Trophoblast cell (in vitro differentiated cells and primary cell): ENCODE data around the gene RANBP17.

Experiments
- DNase-seq, 2 donors: peaks; one replicate each; pipeline ENCODE4 v3.0.0-alpha.2; 2016
- H2AFZ ChIP-seq: 2 replicates; pipeline ENCODE4 v1.6.1; 2013; ENCODE audit warnings: low read length, moderate library complexity, mild to moderate bottlenecking; ENCODE audit not compliant: insufficient read depth, poor library complexity
- H2AK5ac ChIP-seq: 2 replicates; pipeline ENCODE4 v1.6.1; 2013; ENCODE audit warnings: mild to moderate bottlenecking, low read length
- H2BK120ac ChIP-seq: 2 replicates; pipeline ENCODE4 v1.6.1; 2013; ENCODE audit warnings: low read length, mild to moderate bottlenecking, moderate library complexity; ENCODE audit not compliant: insufficient read depth, poor library complexity
- H2BK12ac ChIP-seq: 2 replicates; pipeline ENCODE4 v1.6.1; 2013; ENCODE audit warnings: mild to moderate bottlenecking, low read length, moderate library complexity
- H2BK5ac ChIP-seq: 2 replicates; pipeline ENCODE4 v1.6.1; 2013; ENCODE audit warnings: low read length, low read depth, moderate library complexity, mild to moderate bottlenecking; ENCODE audit not compliant: poor library complexity
- H3K14ac ChIP-seq: 2 replicates; pipeline ENCODE4 v1.6.1; 2013; ENCODE audit warnings: mild to moderate bottlenecking, low read length
- H3K18ac ChIP-seq: 2 replicates; pipeline ENCODE4 v1.6.1; 2013; ENCODE audit warnings: mild to moderate bottlenecking, low read length
- H3K23ac ChIP-seq: 2 replicates; pipeline ENCODE4 v1.6.1; 2013; ENCODE audit warnings: low read length
- H3K27ac ChIP-seq: 2 replicates; pipeline ENCODE4 v1.5.1; 2013; ENCODE audit warnings: low read depth, mild to moderate bottlenecking, inconsistent platforms, low read length, moderate library complexity
- H3K27me3 ChIP-seq: 2 replicates; pipeline ENCODE4 v1.6.1; 2013; ENCODE audit warnings: inconsistent platforms, mild to moderate bottlenecking, low read length, moderate library complexity; ENCODE audit not compliant: insufficient read depth
- H3K36me3 ChIP-seq, 2 experiments: 1 replicate in 1 of 2; 2 replicates in 1 of 2; pipeline ENCODE4 v1.6.1; 2013; ENCODE audit warnings: low read length in 2 of 2, mild to moderate bottlenecking in 2 of 2, moderate library complexity in 1 of 2; ENCODE audit not compliant: insufficient read depth in 2 of 2, control insufficient read depth in 1 of 2
- H3K4ac ChIP-seq: 2 replicates; pipeline ENCODE4 v1.6.1; 2013; ENCODE audit warnings: low read depth, mild to moderate bottlenecking, low read length, moderate library complexity
- H3K4me1 ChIP-seq, 2 experiments: 1 replicate in 1 of 2; 2 replicates in 1 of 2; pipeline ENCODE4 v1.6.1; 2013; ENCODE audit warnings: low read length in 2 of 2, mild to moderate bottlenecking in 2 of 2, moderate library complexity in 1 of 2; ENCODE audit not compliant: insufficient read depth in 2 of 2, control insufficient read depth in 1 of 2
- H3K4me2 ChIP-seq: 2 replicates; pipeline ENCODE4 v1.6.1; 2013; ENCODE audit warnings: inconsistent platforms, mild to moderate bottlenecking, low read length, moderate library complexity
- H3K4me3 ChIP-seq: 2 replicates; pipeline ENCODE4 v1.5.1; 2013; ENCODE audit warnings: mild to moderate bottlenecking, low read depth, low read length, inconsistent platforms
- H3K79me1 ChIP-seq: one replicate; pipeline ENCODE4 v1.6.1; 2013; ENCODE audit warnings: low read length
- H3K79me2 ChIP-seq: 2 replicates; pipeline ENCODE4 v1.6.1; 2013; ENCODE audit warnings: low read length, mild to moderate bottlenecking; ENCODE audit not compliant: control insufficient read depth, insufficient read depth, poor library complexity
- H3K9ac ChIP-seq: 2 replicates; pipeline ENCODE4 v1.6.1; 2013; ENCODE audit warnings: mild to moderate bottlenecking, low read length
- H3K9me3 ChIP-seq: 2 replicates; pipeline ENCODE4 v1.6.1; 2013; ENCODE audit warnings: low read depth, mild to moderate bottlenecking, control low read depth, inconsistent platforms, low read length; ENCODE audit not compliant: insufficient read depth
- H4K12ac ChIP-seq: 2 replicates; pipeline ENCODE4 v1.6.1; 2013; ENCODE audit warnings: low read depth, mild to moderate bottlenecking, low read length, moderate library complexity
- H4K8ac ChIP-seq: 2 replicates; pipeline ENCODE4 v1.6.1; 2013; ENCODE audit warnings: low read depth, mild to moderate bottlenecking, low read length, moderate library complexity
- H4K91ac ChIP-seq: one replicate; pipeline ENCODE4 v1.6.1; 2013; ENCODE audit warnings: low read depth, mild to moderate bottlenecking, low read length, moderate library complexity
- WGBS: extraction: QIAGEN DNeasy Blood & Tissue Kit; methylation state at CpG from one replicate; pipeline ENCODE4 v1.1.7; 2013; ENCODE audit warnings: missing lambda C conversion rate; ENCODE audit not compliant: insufficient read length, insufficient coverage; ENCODE audit errors: extremely low coverage; 5-methylcytosine and 5-hydroxymethylcytosine counted together

Gene RANBP17

DNA sequence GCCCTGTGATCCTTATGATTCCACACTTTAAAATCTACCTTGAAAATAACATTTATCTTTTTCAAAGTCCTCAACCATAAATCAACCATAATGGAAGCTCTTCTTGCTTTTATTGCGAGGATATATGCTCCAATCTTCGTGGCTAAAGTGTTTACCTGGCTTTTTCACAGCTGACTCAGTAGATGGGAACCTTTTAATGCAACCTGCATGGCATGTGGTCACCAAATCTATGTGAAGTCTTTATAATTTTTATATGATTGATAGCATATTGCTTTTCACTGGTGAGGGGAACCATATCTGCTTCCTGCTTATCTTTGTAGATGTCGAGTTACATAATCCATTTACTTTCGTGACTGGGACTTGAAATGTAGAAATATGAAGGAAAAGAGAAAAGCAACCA, 400.1 kb downstream of the RANBP17 start:
- no peaks in the 10 kb centered on the region for H3K9me3 ChIP-seq
- H4K12ac ChIP-seq = no peak overlapping the region
- no peak overlapping the region for H4K91ac ChIP-seq
- no peak overlapping the region for H3K14ac ChIP-seq
- no peak overlapping the region for H2AFZ ChIP-seq
- no peak overlapping the region for H3K4ac ChIP-seq
- no peak overlapping the region for H3K4me3 ChIP-seq
- no peak for DNase-seq
- WGBS = no CpG with 5 or more reads among the region's 4 CpGs
- H3K79me1 ChIP-seq = no peaks in the 10 kb centered on the region
- H3K23ac ChIP-seq = no peak overlapping the region
- no peak overlapping the region for H3K4me2 ChIP-seq
- H3K4me1 ChIP-seq = no peaks in the 10 kb centered on the region
- no peak overlapping the region for H4K8ac ChIP-seq
- H2BK120ac ChIP-seq = no peak overlapping the region
- H3K9ac ChIP-seq = no peak overlapping the region
- H3K27me3 ChIP-seq = no peaks in the 10 kb centered on the region
- H2AK5ac ChIP-seq = no peak overlapping the region
- no peak overlapping the region for H2BK12ac ChIP-seq
- H3K18ac ChIP-seq = no peak overlapping the region
- H2BK5ac ChIP-seq = no peak overlapping the region
- H3K36me3 ChIP-seq = no peaks in the 10 kb centered on the region
- no peaks in the 10 kb centered on the region for H3K79me2 ChIP-seq
- no peak overlapping the region for H3K27ac ChIP-seq

DNA sequence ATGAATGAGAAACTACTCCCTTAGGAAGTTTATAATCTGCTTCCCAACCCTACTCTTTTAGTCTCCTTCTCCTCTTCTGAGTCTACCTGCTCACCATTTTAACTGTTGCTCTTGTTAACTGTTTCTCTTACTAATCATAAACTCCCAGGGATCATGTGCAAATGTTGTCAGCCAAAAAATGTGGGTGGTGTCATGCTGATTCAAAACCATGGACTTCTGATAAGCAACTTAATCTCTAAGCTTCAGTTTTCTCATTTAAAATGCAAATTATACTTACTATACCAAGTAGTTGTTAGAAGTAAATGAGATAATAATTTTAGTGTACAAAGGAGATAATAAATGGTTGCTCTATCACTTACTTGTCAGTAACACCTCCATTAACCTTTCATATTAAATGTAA, 401.4 kb downstream of the RANBP17 start:
- H2AFZ ChIP-seq = no peak overlapping the region

GRCh38 chr5:171264843-171265242, 403.0 kb downstream of the RANBP17 start:
- Histone ChIP-seq H3K27ac (no peak overlapping the region), H4K12ac (no peak overlapping the region), H4K91ac (no peak overlapping the region), H3K79me2 (no peaks in the 10 kb centered on the region), H3K4me2 (no peak overlapping the region), H3K14ac (no peak overlapping the region), H3K79me1 (no peaks in the 10 kb centered on the region), H2AK5ac (no peak overlapping the region), H2BK120ac (no peak overlapping the region), H3K36me3 (no peaks in the 10 kb centered on the region), H3K9ac (no peak overlapping the region), H3K4me3 (no peak overlapping the region), H3K9me3 (no peaks in the 10 kb centered on the region), H3K4ac (no peak overlapping the region), H3K4me1 (no peaks in the 10 kb centered on the region), H3K23ac (no peak overlapping the region), H2AFZ (no peak overlapping the region), H3K27me3 (no peaks in the 10 kb centered on the region), H4K8ac (no peak overlapping the region), H3K18ac (no peak overlapping the region), H2BK12ac (no peak overlapping the region), H2BK5ac (no peak overlapping the region)
- WGBS = no CpG with 5 or more reads among the region's 2 CpGs
- DNase-seq = no peak

More for the DNA sequence above, 401.4 kb downstream of the RANBP17 start:
- Histone ChIP-seq H3K36me3 (no peaks in the 10 kb centered on the region), H4K91ac (no peak overlapping the region), H3K23ac (no peak overlapping the region), H3K18ac (no peak overlapping the region), H2BK5ac (no peak overlapping the region), H3K9ac (no peak overlapping the region), H3K27me3 (no peaks in the 10 kb centered on the region), H3K4ac (no peak overlapping the region), H3K4me1 (no peaks in the 10 kb centered on the region), H3K4me3 (no peak overlapping the region), H3K4me2 (no peak overlapping the region), H4K8ac (no peak overlapping the region), H3K27ac (no peak overlapping the region), H2BK120ac (no peak overlapping the region), H3K79me2 (no peaks in the 10 kb centered on the region), H4K12ac (no peak overlapping the region), H2BK12ac (no peak overlapping the region), H3K79me1 (no peaks in the 10 kb centered on the region), H3K9me3 (no peaks in the 10 kb centered on the region), H3K14ac (no peak overlapping the region), H2AK5ac (no peak overlapping the region)
- DNase-seq = no peak

- no peaks in the 10 kb centered on the region for H3K9me3 ChIP-seq
- H2BK12ac ChIP-seq = no peak overlapping the region
- H3K27me3 ChIP-seq = no peaks in the 10 kb centered on the region
- H3K79me1 ChIP-seq = no peaks in the 10 kb centered on the region
- no peak overlapping the region for H2BK5ac ChIP-seq
- H3K9ac ChIP-seq = no peak overlapping the region
- no peak overlapping the region for H3K18ac ChIP-seq
- H2BK120ac ChIP-seq = no peak overlapping the region
- H3K79me2 ChIP-seq = no peaks in the 10 kb centered on the region
- H3K36me3 ChIP-seq = no peaks in the 10 kb centered on the region
- no peak overlapping the region for H3K27ac ChIP-seq
- no peak overlapping the region for H4K91ac ChIP-seq
- no peak overlapping the region for H4K12ac ChIP-seq
- H3K4me2 ChIP-seq = no peak overlapping the region
- no peak overlapping the region for H3K14ac ChIP-seq
- peak in 1 of 2 donors; percentile 17 for DNase-seq
- H2AFZ ChIP-seq = no peak overlapping the region
- no CpG with 5 or more reads among the region's 7 CpGs for WGBS
- no peak overlapping the region for H2AK5ac ChIP-seq
- no peak overlapping the region for H4K8ac ChIP-seq
- no peaks in the 10 kb centered on the region for H3K4me1 ChIP-seq
- no peak overlapping the region for H3K23ac ChIP-seq
- H3K4me3 ChIP-seq = no peak overlapping the region
- H3K4ac ChIP-seq = no peak overlapping the region
Observed at GRCh38 chr5:171268700-171269620, 407.1 kb downstream of the RANBP17 start.
